NCI-H2227 (cell line): Measurements from ENCODE around the gene BMP7.

ENCODE experiments used
- DNase-seq: peaks from one replicate; lab custom pipeline; 2025; ENCODE audit not compliant: unreplicated experiment; lab: John Stamatoyannopoulos, UW

BMP7 gene

GRCh38 chr20:57231951-57232428 is 34.5 kb downstream of the BMP7 start:
- DNase-seq = no peak

DNA sequence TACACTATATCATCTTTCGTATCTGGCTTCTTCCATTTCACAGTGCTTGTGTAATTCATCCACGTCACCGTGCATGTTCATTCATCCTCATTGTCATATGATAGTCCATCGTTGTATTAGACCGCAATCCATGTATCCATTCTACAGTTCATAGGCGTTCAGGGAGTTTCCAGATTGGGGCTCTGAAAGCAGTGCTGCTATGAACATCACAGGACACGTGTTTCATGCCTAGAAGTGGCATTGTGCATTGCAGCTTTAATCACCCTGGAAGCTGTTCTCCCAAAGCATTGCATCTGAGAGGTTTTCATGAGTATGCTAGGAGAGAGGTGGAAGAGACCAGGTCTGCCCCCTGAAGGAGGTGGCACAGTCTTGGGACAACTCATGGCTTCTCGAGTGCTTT is 35.3 kb downstream of the BMP7 start:
- DNase-seq = no peak

GRCh38 chr20:57230247-57230646 is 36.2 kb downstream of the BMP7 start:
- DNase-seq = no peak

DNA sequence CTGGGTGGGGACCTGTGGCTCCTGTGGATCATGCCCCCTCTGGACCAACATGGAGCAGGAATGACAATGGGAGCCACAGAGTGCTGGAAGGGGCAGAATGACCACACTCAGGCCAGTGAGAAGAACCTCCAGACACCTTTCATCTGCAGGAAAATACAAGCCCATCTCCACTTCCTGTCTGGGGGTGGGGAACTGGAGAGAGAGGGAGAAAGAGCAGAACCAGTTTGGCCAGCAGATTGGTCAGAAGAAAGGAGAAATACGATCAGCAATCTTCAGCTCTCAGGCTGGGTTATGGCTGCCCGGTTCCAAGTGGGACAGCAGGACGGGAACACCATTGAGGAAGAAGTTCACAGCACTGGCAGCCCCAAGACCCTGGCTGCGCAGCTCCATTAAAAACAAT is 37.0 kb downstream of the BMP7 start:
- DNase-seq = no peak

GRCh38 chr20:57225830-57226229 is 40.6 kb downstream of the BMP7 start:
- no peak for DNase-seq

DNA sequence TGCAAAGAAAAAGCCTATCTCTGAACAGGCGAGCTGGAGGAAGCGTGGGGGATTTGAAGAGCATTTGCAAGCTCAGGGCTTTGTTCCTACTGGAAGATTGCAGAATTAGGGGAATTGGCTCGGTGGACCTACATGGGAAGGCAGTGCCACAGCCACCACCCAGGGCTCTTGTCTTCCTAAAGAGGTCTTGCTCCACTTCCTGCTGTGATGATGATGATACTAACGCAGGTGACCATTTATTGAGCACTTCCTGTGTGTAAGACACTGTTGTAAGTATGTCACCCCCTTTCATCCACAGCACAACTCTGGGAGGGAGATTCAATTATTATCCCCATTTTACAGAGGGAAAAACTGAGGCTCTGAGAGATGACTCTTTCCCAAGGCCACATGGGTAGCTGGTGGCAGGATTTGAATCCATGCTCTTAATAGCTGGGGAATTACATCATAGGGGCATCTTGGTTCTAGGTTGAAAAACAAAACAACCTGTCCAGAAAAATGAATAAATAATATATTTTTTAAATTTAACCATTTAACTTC is 41.2 kb downstream of the BMP7 start:
- no peak for DNase-seq

GRCh38 chr20:57224641-57225138 is 41.8 kb downstream of the BMP7 start:
- DNase-seq = no peak

GRCh38 chr20:57223648-57224489 is 42.6 kb downstream of the BMP7 start:
- no peak for DNase-seq

GRCh38 chr20:57222631-57222950 is 43.9 kb downstream of the BMP7 start:
- DNase-seq = no peak

GRCh38 chr20:57221916-57222630 is 44.4 kb downstream of the BMP7 start:
- no peak for DNase-seq

- no peak for DNase-seq
Measured at GRCh38 chr20:57220337-57221145, 45.9 kb downstream of the BMP7 start.

- no peak for DNase-seq
Measured at GRCh38 chr20:57219071-57219677, 47.3 kb downstream of the BMP7 start.

- DNase-seq = no peak
Measured at GRCh38 chr20:57218489-57218888, 48.0 kb downstream of the BMP7 start.

DNA sequence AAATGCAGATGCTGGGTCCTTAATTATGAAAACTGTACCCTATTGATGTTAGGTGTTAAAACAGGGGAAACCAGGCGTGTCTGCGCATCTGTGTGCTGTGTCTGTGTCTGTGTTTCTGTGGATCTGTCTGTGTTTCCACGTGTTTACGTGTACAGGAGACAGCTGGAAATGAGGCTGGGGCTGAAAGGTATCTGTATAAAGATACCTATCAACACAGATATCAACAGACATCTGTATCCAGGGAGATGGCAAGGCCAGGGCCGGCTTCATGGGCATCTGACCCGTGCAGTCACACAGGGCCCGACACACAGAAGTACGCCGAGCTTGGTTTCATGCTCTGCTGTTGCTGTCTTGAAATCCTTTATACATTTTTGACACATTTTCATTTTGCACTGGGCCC is 48.6 kb downstream of the BMP7 start:
- DNase-seq = no peak

DNA sequence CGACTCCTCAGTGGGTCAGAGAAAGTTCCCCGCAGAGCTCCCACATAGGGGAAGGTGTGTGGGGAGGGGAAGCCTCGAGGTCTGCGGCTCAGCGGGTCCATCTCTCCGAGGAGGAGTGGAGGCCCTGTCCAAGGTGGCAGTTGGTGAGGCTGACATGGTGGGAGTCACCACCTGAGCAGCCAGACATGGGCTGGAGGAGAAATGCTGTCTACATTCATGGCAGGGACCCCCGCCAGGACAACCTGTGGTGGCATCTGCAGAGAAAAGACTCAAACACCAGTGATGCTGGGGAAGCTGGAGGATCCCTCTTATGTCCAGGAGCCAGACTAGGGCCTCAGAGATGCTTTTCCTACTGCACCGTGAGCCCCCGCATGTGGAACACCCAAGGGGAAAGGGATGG is 49.8 kb downstream of the BMP7 start:
- no peak for DNase-seq

GRCh38 chr20:57215826-57216471 is 50.5 kb downstream of the BMP7 start:
- no peak for DNase-seq

DNA sequence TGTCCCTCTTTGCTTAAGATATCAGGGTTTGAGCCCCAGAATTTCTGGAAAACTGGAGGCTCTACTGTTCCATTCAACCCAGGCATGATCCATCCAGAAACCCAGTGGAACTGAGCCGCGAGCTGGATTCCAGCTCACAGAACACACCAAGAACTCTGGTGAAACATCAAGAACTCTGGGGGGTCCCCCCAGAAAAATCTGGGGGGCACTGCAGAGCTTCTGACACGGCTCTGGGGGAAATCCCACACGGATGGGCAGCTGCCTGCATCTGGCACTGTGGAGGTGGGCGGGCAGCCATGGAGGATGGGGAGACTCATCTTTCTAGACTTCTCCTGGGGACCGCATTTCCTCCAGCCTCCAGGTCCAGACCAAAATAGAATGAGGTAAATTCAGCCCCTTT is 51.0 kb downstream of the BMP7 start:
- DNase-seq = no peak

GRCh38 chr20:57214948-57215347 is 51.5 kb downstream of the BMP7 start:
- no peak for DNase-seq

DNA sequence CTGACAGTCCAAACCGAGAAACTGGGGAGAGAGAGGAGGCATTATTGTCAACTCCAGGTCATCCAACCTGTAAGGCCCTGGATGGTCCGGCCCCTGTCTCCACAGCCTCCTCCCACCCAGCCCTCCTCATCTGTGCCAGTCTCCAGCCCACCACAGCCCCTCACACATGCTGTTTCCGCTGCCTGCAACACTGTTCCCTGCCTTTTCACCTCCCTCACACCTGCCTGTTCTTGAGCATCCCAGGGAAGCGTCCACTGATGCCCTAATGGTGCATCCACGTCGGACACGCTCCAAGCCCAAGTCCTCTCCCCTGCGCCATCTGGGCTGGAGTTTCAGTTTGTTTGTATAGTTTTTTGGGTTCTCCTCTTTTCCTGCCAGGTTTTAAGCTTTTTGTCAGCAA is 52.0 kb downstream of the BMP7 start:
- no peak for DNase-seq

DNA sequence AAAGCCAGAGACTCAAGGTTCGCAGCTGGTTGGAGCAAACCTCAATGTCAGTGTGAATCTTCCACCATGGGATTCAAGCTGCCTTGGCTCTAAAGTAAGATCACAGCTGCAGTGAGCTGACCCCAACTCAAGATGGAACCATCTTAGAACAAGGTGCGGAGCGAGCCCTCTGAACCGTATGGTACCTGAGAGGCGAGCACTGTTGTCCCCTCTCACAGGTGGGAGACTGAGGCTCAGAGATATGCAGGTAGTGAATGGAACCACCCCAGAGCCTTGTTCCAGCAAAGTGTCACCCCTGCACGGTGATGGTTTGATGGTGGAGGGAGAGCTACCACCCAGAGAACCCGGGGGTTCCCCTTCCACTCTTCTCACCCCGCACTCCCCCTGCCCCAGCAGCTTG is 52.5 kb downstream of the BMP7 start:
- DNase-seq = no peak
